Activated gamma-delta T cell treated with Interleukin-2 at 50 U/mL for 16 hours (primary cell): ENCODE data around the gene C15orf39.
"Not testable (repeated sequence)": the region's sequence is repeated elsewhere in the genome, so short reads cannot be mapped to it uniquely, and the experiment has no call there.

Experiments used
- DNase-seq: peaks from one replicate; pipeline ENCODE4 v3.0.0-alpha.2; 2020

C15orf39 gene

DNA sequence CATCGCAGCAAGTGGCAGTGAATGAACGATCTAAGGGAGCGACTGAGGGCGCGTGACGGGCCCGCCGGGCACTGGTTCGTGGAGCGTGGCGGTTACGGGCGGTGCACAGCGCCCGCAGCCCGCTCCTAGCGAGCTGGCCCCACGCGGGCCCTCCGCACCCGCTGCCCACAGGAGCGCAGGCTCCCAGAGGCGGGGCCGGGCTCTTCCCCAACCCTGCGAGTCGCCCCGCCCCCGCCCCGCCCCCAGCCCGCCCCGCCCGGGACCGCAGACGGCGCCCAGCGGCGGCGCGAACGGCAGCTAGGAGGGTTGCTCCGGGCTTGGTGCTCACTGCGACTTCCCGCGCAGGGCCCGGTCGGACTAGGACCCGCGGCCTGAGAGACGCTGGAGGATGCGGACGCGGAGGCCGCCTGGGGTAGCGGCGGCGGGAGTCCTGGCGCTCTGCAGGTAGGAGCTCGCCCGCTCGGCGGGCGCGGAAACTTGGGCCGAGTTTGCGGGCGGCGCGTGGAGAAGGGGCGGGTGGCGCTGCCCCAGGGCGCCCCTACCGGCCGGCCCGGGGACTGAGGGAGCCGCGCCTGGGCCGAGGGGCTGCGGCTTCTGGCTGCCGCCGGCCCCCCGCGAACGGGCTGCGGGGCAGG is at the start of gene C15orf39:
TSS of gene C15orf39 (plus strand) at position 267 of the 635 bp plus-strand sequence. CDS start 4,167 bp downstream, outside the sequence.
- peak; percentile 65 for DNase-seq

GRCh38 chr15:75152382-75153079 is 49.2 kb upstream of the C15orf39 start:
- DNase-seq = no peak

- no peak for DNase-seq
Measured at GRCh38 chr15:75153087-75153486, 48.6 kb upstream of the C15orf39 start.

DNA sequence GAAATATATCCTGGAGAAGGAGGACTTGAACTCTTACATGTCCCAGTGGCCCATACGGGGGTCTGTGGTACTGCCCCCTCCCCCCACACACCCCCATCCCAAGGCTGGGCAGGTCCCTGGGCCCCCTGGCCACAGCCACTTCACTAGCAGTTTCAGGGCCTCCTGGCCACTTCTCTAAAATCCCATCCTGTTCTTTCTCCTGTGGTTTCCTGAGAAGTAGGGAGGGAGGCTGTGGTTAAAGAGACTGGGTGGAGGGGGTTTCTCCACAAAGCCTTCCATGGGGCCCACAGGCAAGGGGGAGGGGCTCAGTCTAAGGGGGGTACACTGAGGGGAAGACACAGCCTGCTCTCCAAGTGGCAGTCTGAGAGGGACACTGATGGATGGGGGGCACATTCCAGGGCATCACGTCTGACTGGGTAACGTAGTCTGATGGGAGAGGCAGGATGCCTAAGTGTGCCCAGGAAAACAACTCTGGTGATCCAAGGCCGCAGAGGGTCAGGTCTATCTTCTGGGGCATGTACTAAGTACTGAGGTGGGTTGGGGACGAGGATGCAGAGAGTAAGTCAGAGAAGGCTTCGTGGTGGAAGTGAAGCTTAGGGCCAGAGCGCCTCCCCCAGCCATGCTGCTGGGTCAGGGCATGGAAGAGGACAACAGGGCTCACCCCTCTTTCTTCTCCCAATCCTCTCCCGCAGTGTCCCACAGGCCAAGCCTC is 48.0 kb upstream of the C15orf39 start:
- no peak for DNase-seq

DNA sequence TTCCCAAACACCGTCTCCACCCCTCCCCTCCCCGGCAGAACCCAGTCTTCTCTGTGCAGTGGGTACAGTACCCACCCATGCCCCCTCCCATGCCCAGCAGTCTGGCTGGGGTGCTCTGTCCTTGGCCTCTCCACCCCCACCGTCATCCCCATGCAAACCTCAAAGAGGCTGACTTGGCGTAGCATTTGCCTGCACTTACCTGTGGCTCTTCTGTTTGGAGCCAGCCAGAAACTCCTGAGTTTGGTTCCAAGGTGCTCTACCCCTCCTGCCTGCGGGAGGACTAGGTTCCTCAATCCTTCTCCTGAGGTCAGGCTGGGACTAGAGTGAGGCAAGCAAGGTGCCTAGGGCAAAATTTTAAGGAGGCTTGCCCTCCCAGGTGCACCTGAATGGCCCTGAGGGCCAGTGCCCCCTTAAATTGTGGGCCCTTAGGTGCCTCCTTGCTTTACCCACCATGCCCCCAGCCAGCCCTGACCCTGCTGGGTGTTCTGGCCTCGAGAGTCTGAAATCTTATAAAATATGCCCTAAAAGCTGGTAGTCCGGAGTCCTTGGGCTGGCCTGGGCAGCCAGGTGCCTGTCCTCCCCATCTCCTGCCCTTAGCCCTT is 47.1 kb upstream of the C15orf39 start:
- no peak for DNase-seq

DNA sequence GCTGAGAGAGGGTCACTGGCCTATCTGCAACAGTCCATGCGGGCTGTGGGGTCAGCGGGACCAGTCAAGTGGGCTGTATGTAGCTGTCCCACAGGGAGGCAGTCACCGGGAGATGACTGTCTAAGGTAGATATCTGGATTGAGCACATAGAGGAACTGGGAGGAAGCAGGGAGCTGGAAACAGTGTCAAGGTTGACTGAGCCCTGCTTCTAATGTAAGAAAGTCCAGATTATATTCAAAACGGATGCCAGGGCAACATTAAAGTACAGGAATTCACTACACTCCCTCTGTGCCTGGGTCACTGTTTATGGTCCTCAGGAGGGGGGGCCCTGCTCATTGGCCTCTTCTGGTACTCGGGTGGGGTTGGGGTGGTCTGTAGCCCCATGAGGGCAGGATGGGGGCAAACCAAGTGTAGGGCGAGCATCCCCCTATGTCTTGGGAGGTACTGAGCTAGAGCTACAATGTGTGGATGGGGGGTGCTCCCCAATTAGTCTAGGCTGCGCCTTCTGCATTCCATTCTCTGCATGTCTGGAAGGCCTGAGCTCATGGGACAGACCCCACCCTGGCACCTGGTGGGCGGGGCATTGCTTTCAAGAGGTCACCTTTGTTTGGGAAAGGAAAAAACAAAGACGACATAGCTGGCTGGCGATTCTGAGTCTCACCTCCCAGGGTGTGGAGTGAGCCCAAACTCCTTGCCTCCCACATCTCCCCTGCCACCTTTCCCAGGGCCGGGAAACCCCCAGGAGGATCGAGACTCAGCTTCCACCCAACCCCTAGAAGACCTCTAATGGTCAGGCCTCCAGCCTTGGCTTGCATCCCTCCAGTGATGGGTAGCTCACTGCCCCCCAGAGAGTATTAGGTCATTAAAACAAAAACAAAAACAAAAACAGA is 45.1 kb upstream of the C15orf39 start:
- no peak for DNase-seq

DNA sequence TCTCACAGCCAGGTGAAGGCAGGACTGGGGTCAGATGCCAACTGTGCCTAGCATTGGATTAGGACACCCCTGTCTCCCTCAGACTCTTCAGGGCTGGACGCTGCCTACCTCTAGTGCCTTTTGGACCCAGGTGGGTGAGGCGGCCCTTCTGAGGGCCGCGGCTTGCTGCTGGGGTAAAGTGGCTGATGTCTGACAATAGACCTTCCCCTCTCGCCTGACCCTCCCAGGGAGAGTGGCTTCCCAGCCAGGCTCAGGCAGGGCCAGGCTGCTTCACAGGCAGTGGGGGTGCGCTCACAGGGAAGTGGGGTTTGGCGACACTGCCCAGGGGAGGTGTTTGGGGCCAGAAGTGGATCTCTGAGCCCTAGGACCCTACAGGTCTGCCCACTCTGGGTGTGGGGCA is 43.3 kb upstream of the C15orf39 start:
- DNase-seq = no peak

DNA sequence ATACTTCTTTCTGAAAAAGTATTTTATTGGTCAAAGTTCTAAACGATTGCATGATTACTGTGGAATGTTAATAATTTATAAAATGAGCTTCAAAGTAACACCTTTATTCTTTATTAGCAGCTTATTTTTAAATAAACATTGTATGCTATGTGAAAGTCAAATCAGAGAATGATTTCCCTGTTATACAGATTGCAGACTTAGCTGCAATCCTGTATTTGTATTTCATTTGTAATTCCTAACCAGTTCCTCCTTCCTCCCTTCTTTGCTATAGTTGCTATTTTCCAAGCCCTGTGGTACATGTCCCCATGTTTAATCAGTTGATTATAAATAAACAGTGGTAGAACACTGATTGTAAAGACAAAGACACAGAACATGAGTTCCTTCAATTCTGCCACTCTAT is 42.4 kb upstream of the C15orf39 start:
- no peak for DNase-seq

DNA sequence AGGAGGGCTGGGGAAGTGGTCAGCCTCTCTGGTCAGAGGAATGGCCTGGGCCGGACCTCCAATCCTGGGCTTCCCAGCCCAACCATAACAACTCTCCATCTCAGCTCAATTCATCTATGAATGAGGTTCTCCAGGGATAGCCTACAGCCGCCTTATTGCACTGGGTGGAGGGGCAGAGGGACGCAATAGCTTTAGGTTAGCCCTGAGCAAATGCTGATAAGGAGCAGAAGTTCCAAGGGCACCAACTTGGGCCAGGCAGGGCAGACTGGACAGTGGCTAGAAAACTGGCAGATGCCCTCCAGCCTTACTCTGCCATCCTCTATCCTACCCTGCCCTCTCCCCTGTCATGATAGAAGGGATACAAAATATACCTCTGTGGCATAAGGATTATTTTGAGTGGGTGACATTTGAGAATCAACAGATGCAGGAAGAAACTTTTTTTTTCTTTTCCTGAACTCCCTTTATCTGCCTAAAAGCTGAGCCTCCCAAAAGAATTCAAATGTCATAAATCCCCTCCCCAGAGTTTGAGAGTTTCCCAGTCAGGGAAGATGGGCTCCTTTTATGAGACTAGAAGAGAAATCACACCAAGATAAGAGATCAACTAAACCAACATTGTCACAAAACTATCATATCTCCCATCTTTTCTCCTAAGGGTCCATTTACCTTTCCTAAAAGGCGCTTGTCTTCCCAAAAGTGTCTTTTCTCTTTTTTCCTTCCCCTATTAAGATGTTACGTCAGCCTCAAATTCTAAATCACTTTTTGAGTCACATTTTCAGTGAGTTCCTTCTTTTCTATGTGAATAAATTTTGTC is 40.4 kb upstream of the C15orf39 start:
- no peak for DNase-seq

DNA sequence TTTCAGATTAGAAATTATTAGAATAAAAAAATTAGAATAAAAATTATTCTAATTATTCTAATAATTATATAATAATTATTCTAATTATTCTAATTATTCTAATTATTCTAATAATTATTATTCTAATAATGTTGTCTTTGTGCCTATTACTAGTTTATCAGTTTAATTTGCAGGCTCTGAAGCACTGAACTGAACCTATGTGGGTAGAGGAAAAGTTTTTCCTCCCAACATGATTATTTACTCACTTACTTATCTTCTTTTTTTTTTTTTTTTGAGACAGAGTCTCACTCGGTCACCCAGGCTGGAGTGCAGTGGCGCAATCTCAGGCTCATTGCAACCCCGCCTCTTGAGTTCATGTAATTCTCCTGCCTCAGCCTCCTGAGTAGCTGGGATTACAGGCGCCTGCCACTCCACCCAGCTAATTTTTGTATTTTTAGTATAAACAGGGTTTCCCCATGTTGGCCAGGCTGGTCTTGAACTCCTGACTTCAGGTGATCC is 39.7 kb upstream of the C15orf39 start:
- no peak for DNase-seq

DNA sequence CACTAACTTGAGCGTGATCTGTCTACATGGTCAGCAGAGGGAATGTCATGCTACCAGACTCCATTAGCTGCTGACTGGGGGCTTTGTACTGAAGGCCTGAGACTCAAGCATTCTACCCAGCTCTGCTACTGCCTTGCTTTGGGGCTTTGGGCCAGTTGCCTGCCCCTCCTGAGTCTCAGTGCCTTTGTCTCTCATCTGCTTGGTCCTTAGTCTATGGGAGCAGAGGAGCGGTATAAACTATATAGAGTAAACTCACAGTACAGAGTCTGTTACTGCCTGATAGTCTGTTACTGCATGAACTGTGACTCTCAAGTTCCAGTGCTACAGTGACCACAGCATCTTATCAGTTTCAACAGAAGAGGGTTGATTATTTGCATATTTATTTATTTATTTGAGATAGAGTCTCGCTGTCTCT is 38.5 kb upstream of the C15orf39 start:
- no peak for DNase-seq

DNA sequence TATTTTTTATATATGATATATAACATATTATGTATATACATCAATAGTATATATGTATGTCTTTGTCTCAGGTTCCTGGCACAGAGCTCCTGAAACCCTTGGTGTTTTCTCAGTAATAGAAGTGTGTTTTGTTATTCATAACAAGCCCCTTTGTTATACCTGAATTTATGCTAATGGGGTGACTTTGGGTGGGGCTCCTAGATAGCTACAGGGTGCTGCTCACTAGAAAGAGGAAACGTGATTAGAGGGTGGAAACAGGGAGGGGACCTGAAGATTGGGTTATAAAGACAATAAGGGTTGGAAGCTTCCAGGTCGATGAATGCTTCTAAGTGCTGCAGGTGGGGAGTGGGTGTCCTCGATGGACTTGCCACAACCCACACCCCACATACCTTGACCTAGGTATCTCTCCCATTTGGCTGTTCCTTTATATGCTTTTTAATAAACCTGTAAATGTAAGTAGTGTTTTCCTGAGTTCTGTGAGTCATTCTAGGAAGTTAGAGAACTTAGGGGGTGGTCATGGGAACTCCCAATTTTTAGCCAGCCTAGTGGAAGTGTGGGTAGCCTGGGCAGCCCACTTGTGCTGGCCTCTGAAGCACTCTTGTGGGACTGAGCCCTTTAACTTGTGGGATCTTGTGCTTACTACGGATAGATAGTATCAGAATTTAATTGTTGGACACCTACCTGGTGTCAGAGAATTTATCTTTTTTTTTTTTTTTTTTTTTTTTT is 36.9 kb upstream of the C15orf39 start:
- no peak for DNase-seq

GRCh38 chr15:75166489-75167063 is 35.1 kb upstream of the C15orf39 start:
- DNase-seq = not testable (repeated sequence)

DNA sequence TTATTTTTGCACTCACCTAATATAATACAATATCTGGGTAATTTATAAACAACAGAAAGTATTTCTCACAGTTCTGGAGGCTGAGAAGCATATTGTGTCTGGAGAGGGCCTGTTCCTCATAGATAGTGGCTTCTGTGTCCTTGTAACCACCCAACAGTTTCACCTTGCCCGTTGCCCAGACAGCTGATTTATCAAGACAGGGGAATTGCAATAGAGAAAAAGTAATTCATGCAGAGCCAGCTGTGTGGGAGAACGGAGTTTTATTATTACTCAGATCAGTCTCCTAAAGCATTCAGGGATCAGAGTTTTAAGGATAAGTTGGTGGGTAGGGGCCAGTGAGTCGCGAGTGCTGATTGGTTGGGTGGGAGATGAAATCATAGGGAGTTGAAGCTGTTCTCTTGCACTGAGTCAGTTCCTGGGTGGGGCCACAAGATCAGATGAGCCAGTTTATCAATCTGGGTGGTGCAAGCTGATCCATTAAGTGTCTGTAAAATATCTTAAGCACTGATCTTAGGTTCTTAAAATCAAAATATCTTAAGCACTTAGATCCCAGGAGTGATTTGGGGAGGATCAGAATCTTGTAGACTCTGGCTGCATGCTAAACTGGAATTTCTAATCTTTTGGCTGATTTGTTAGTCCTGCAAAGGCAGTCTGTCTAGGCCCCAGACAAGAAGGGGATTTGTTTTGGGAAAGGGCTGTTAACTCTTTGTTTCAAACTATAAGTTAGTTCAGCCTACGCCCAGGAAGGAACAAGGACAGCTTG is 33.9 kb upstream of the C15orf39 start:
- no peak for DNase-seq

GRCh38 chr15:75168374-75168773 is 33.3 kb upstream of the C15orf39 start:
- DNase-seq = no peak

GRCh38 chr15:75170203-75170602 is 31.5 kb upstream of the C15orf39 start:
- no peak for DNase-seq

DNA sequence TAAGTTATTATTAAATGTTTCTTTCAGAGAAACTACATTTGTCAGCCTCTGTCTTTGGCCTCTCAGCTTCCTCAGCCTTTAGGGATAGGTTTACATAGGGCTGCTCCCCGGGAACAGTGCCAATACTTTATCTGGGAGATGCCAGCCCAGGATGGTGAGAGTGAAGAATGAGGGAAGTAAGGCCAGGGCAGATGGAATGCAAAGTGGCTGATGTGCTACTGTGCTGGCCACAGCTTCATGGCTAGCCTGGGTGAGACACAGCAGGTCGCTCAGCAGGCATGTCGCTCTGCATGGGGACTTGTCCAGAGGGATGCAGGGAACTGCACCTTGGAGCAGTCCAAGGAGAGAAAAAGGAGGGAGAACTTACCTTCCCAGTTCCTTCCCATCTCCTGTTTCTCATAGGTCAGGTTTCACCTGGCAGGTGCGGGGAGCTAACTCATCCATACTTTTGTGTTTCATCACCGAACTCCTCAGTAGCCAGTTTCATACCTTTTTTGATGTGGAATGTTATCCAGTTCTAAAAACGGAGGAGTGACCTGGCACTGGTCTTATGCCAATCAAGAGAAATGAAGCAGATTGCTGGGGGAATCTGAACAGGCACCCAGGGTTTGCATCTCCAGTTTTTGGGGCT is 30.9 kb upstream of the C15orf39 start:
- no peak for DNase-seq

DNA sequence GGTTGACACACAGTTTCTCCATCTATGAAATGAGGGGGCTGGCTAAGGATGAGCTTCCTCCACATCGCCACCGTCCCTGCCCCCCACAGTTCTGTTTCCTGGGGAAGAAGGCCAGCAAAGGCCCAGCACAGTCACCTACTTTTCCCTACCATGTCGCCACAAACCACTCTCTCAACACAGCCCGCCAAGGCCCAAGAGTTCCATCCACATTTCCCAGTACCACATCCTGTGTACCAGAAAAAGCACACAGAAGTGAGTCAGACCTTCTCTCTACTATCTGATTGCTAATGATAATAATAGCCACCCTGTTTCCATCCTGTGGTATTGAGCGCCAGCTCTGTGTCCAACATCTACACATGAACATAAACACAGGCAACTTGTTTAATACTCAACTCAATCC is 30.3 kb upstream of the C15orf39 start:
- no peak for DNase-seq

GRCh38 chr15:75172284-75172820 is 29.3 kb upstream of the C15orf39 start:
- DNase-seq = no peak
